ENCODE results near the gene CSNK2B.

The CSNK2B gene

DNA sequence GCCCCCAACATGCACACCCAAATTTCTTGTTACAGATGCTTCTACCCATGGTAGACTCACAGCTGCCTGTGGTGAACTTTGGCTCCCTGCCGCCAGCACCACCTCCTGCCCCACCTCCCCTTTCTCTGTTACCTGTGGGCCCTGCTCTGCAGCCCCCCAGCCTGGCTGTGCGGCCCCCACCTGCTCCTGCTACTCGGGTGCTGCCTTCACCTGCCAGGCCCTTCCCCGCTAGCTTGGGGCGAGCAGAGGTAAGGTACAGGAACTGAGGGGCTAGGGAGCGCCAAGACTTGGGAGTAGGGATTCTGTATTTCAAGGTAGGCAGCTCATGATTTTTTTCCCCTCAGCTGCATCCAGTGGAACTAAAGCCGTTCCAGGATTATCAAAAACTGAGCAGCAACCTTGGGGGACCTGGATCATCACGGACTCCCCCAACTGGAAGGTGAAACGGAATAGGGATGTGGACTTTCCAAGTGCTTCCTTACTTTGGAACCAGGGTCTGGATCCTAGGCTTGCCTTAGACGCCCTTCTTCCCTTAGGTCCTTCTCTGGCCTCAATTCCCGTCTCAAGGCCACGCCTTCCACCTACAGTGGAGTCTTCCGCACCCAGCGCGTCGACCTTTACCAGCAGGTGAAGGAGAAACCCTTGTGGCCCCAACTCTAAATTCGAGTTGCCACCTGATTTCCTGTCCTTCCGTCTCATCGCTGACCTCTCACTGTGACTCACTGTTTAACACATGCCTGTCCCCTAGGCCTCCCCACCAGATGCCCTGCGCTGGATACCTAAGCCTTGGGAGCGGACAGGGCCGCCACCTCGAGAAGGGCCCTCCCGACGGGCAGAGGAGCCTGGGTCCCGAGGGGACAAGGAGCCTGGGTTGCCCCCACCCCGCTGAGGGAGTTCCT, 28.9 kb upstream of the CSNK2B start:
- no peak for DNase-seq (ENCODE audit: low read depth in 2 of 2)

DNA sequence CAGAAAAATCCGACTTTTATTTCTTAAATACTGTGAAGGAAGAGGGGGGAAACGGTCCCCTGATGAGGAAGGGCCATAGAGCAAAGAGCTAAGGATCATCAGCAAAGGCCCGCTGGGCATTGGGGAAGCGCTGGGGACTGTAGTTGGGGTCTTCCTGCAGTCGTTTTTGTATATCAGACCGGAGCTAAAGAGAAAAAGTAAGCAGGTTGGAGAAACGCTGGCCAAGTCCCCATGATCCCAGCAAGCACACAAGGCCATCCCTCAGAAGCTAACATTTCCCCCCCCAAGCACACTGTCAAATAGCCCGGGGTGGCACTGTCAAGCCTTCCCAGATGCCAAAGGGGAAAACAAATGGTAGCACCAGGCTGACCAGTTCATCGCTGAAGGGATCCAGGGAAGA, 26.8 kb upstream of the CSNK2B start:
- no peak for DNase-seq (ENCODE audit: low read depth in 2 of 2)

- no peak for DNase-seq (ENCODE audit: low read depth in 2 of 2)
Observed at GRCh38 chr6:31639449-31639861, 26.4 kb upstream of the CSNK2B start.

DNA sequence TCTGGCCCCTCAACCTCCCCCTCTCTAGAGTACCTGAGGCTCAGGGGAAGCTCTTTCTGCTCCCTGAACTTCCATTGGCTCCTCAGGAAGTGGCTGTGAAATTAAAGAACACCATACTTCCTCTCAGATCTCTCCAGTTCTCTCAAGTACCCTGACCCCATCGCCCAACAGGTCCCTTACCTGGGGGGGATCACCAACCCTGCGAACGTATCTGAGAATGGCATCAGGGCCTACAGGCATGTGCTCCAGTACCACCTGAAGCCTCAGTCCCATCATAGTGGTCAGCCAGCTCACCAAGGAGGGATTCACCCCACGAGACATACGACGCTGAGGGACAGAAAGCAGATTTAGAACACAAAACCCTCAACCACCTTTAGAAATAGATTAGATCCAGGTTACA, 25.3 kb upstream of the CSNK2B start:
- DNase-seq (ENCODE audit: low read depth in 2 of 2) = no peak

GRCh38 chr6:31641370-31641769, 24.5 kb upstream of the CSNK2B start:
- DNase-seq (ENCODE audit: low read depth in 2 of 2) = no peak

- no peak for DNase-seq (ENCODE audit: low read depth in 2 of 2)
Observed at GRCh38 chr6:31642798-31643570, 22.9 kb upstream of the CSNK2B start.

GRCh38 chr6:31643818-31644454, 21.9 kb upstream of the CSNK2B start:
- DNase-seq (ENCODE audit: low read depth in 2 of 2) = no peak

GRCh38 chr6:31645325-31645724, 20.6 kb upstream of the CSNK2B start:
- no peak for DNase-seq (ENCODE audit: low read depth in 2 of 2)

DNA sequence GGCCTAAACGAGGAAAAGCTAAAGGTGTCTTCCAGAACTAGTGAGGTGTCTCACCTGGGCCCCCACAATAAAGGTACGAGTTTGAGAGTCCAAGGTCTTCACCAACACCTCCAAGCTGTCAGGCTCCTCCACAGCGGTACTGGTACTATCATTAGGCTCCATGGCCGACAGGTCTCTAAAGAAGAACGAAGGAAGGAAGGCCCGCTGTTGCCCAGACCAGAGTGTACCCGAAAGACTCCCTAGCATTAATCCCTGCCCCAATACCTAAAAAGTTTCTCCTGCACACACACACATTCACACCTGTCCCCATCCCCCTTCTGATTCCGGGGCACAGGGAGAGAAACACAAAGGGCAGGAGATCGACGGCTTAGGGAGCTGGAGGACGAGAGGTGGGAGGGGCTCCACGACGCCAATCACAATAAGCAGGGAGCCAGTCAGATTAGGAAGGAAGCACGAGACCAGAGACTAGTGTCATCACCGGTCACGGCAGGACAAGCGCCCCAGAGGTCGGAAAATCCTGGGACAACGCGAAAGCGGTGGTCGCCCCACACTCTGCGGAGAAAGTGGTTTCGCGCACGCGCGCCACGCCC, 14.2 kb upstream of the CSNK2B start:
- no peak for DNase-seq (ENCODE audit: low read depth in 2 of 2)

DNA sequence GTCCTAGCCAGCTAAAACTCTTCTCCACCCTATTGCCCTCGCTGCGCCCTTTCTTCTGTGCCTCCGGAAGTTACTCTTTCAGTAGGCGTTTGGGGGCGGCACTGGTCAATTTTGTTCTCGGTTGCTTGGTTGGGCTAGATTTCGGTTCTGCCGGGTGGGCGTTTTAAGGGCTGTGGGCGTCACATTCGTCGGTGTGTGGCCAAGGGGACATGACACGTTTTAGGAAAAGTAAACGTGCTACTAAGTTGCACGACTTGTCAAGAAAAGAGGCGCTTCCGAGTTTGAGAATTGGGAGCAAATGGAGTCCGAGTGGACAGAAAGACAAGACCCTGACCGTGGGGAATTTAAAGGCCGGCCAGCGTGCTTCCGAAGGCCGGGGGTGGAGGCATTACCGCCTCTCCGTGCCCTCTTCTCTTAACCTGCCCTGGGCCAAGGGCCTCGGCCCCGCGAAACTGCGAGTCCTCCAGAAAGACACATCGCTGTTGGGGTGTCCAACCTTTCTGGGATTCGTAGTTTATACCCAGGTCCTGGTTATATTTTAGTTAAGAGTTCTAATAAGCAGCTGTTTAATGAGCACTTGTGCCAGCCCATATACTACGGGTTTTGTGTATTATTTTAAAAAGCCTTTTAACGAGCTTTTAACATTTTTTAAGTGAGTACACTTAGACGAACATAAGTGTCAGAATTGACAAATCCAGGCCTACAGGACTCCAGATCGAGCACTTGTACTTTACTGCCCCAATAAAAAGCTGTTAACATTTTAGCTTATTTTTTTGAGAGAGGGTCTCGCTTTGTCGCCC, 12.8 kb upstream of the CSNK2B start:
- DNase-seq (ENCODE audit: low read depth in 2 of 2) = peak; percentile 83 to 92

GRCh38 chr6:31654574-31655348, 11.1 kb upstream of the CSNK2B start:
- no peak for DNase-seq (ENCODE audit: low read depth in 2 of 2)

DNA sequence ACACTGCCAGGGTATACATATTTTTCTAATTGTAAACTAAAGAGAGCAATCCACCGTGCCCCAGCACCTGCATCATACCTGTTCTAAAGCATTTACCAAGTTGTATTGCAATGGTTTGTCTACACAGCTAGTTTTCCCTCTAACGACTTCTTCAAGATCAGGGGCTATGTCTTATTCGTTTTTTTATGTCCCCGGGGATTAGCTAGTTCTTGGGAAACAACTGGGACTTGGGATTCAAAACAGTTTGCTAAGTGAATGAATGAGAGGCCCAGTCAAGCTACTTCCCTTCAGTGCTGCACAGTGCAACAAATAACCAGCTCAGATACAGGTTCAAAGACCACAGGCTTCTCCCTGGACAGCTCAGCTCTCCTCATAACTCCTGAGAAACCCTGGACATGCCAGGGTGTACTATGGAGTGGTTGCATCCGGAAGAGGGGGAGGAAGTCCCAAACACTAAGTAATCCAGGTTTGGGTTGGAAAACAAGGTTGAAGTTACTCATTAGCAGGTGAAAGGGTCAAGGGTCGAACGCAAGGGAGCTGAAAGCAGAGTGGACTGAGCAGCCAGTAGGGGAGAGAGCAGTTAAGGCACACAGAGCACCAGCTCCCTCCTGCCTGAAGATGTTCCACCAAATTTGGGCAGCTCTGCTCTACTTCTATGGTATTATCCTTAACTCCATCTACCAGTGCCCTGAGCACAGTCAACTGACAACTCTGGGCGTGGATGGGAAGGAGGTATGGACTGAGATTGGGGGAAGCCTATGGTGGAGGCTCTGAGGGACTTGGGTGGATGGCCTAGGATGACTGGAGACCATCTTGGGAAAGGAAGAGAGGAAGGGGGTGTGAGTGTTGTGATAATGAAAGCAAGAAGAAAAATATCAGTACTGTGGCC, 10.3 kb upstream of the CSNK2B start, which contains the start of gene APOM:
Gene APOM, plus strand, starts transcription at position 546 of the 889 bp plus-strand sequence. Its CDS starts 73 bp downstream, at position 619.
- DNase-seq (ENCODE audit: low read depth in 2 of 2) = no peak

GRCh38 chr6:31657406-31658157, 8.3 kb upstream of the CSNK2B start:
- no peak for DNase-seq (ENCODE audit: low read depth in 2 of 2)

- no peak for DNase-seq (ENCODE audit: low read depth in 2 of 2)
Observed at GRCh38 chr6:31658158-31658688, 7.7 kb upstream of the CSNK2B start.

GRCh38 chr6:31658983-31659648, 6.8 kb upstream of the CSNK2B start:
- no peak for DNase-seq (ENCODE audit: low read depth in 2 of 2)

GRCh38 chr6:31659649-31660380, 6.1 kb upstream of the CSNK2B start:
- DNase-seq (ENCODE audit: low read depth in 2 of 2) = no peak

All from stimulated activated CD8-positive, alpha-beta memory T cell treated with anti-CD3 and anti-CD28 coated beads, Interleukin-7, amount 100 ng/mL, for 4 hours (primary cell).